NCI-H1694 treated with DMSO at 0.1 percent for 48 hours (cell line): ENCODE results near the gene KDM3B.
"Not testable (repeated sequence)": the region's sequence is repeated elsewhere in the genome, so short reads cannot be mapped to it uniquely, and the experiment has no call there.

Experiments used
- DNase-seq: peaks from one replicate; lab custom pipeline; 2025; lab: John Stamatoyannopoulos, UW

KDM3B gene

GRCh38 chr5:138389332-138389731 is 36.8 kb downstream of the KDM3B start:
- no peak for DNase-seq

DNA sequence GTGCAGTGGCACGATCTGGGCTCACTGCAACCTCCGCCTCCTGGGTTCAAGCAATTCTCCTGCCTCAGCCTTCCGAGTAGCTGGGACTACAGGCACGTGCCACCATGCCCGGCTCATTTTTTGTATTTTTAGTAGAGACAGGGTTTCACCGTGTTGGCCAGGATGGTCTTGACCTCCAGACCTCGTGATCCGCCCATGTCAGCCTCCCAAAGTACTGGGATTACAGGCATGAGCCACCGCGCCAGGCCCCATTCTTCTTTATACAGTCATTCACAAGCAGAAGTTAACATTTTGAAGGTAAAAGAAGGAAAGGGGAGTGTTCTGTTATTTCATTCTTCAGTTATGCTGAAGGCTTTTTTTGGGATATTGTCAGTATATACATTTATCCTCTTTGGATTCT is 37.4 kb downstream of the KDM3B start:
- not testable (repeated sequence) for DNase-seq

- no peak for DNase-seq
These were observed 39.4 kb downstream of the KDM3B start for GRCh38 chr5:138391859-138392386.

DNA sequence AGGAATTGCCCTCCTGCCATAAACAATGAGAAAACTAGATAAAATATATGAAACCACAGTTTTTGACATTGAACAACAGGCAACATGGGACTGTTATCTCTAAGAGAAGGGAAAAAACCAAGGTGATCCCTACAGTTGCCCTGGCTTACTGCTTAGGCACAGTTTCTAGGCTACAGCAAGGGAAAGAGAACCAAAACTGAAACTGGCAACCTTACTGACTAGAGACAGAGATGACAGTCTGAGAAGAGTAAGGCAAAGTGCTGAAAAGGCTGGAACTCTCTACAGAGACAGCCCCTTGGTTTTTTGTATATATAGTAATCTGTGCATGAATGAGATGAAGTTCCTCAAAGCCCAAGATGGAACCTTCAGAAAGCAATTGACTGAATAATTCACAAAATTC is 50.2 kb downstream of the KDM3B start:
- DNase-seq: no peak

DNA sequence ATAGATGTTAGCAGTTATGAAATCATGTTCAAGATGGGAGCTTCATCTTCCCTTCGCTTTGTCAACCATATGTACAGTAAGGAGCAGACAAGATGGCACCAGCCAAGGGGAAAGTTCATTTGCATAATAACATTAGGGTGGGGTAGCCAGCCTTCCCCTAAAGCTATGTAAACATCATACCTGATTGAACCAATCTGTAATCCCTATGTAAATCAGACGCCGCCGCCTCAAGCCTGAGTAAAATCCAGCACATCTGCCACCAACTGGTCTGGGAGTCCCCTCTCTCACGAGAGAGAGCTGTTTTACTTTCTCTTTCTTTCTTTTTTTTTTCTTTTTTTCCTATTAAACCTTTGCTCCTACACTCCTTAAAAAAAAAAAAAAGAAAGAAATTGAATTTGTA is 55.5 kb downstream of the KDM3B start:
- DNase-seq: no peak

- DNase-seq: not testable (repeated sequence)
These were observed 58.6 kb downstream of the KDM3B start for GRCh38 chr5:138410996-138411640.

GRCh38 chr5:138418444-138418843 is 66.0 kb downstream of the KDM3B start:
- no peak for DNase-seq

DNA sequence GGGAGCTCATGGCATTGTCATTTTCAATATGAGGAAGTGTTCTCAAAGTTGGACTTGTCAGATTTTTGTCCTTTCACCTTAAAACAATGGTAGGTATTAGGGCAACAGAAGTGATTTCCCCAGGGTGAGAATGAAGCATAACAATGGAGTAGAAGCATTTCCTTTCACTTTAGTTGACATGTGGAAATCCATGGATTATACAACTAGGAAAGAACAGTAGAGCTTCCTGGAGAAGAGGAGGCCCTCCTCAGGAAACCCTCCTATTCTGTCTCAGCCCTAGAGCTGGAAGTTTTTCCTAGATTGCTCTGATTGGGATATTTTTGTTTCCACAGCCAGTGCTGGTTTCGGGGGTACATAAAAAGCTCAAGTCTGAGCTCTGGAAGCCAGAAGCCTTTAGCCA is 72.6 kb downstream of the KDM3B start:
- DNase-seq: no peak

DNA sequence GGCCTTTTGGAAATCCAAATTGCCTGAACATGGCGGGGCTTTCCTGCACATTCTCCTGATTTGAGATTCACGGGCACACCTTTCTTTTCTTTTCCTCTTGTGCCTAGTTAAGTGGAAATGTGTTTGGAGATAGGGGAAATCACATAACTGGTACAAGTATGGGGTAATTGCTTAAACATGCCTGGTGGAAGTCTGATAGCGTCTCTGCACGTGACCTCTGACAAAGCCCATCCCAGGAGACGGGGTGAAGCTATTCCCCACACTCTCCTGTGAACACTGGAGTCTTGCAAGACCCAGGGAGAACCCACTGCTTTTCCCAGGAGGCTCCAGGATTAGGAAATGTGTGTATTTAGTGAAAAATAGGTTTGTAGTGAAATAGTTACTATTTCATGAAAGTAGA is 83.5 kb downstream of the KDM3B start:
- no peak for DNase-seq

- no peak for DNase-seq
These were observed 85.7 kb downstream of the KDM3B start for GRCh38 chr5:138438003-138438723.

DNA sequence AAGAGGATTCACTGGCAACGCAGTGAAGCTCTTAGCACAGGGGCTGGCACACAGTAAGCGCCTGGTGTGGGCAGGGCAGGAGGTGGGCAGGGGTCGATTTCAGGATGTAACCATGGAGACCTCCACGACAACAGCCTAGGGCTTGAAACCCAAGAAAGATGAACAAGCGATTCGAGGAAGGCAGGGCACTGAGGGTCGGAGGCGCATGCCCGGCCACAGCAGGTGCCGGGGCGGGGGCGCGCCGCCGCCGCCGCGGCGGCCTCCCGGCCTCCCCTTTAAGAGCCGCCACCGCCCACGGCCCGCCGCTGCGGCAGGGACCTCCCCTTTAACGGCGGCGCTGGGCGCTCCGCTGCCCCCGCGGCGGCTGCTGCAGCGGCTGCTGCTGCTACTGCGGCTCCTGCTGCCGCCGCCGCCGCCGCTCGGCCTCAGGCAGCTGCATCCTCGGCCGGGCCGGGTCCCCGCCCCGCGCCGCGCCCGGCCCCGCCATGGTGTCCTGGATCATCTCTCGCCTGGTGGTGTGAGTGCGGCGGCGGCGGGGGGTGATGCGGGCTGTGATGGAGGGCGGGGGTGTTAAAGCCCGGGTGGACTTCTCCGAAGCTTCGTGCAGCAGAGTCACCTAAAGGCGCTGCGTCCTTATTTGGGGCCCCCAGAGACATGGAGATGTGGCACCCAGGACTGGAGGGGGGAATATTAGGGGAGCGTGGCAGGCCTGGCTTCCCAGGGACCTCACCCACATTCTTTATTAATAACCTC is 86.4 kb downstream of the KDM3B start, which contains the start of gene REEP2:
Gene REEP2 (plus strand): TSS at position 334 of the 753 bp plus-strand sequence. CDS start 152 bp downstream, at position 486.
- DNase-seq: peak; percentile 20

DNA sequence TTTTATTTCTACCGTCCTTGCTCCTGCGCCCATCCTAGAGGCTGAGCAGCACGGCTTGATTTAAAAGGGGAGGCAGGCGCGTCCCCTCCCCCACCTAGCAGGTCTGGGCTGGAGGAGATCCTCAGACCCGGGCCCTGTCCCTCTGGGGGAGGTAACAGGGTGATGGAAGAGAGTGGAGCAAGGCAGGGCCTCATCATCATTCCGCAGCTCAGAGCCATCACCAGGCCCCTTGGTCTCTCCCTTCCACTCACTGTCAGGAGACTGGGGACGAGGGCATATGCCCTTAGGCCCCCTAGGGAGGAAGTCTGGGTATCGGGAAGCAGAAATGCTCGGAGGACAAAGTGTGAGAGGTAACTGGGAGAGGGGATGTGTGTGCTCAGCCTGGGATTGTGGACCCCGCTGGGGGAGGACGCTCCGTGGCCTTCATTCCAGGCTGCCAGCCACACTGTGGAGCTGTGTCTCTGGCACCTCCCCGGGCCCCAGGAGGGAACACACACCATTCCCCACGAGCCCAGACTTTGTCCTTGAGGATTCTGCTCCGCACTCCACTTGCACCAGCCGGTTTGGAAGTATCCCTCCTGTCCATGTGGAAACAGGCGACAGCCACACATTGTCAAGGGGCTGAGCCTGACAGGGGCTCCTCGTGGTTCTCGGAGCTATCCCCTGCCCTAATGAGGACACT is 87.1 kb downstream of the KDM3B start:
- no peak for DNase-seq

GRCh38 chr5:138440159-138441073 is 87.9 kb downstream of the KDM3B start:
- no peak for DNase-seq

- no peak for DNase-seq
These were observed 88.7 kb downstream of the KDM3B start for GRCh38 chr5:138441221-138441620.

GRCh38 chr5:138444078-138444773 is 91.7 kb downstream of the KDM3B start:
- DNase-seq: no peak

GRCh38 chr5:138444774-138445546 is 92.5 kb downstream of the KDM3B start:
- DNase-seq: no peak

DNA sequence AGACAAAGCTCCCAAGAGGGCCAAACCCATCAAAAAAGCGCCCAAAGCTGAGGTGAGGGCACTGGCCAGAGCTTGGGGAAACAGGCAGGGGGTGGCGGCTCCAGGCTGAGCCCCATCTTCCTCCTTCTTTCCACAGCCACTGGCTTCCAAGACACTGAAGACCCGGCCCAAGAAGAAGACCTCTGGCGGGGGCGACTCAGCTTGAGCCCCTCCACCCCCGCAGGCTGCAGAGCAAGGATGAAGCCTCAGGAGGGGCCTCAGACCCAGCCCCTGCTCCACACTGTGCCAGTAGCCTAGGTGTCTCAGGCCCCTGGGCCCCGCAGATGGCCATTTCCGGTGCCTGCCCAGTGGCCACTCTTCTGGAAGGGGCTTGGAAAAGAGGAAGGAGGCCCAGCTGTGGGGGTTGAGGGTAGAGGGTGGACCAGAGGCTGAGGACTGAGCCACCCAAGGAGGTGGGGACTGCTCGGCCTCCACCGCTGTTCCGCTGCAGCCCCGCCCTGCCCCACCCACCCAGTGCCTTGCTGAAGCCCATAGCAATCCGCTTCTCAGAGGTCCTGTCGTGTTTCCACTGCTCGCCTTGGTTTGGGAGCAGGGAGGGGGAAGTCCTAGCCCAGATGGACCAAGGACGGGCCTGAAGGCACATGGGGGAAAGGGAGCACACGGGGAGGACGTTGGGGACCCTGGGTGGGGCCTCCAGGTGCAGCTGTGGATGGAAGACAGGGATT is 93.2 kb downstream of the KDM3B start:
- DNase-seq: no peak

DNA sequence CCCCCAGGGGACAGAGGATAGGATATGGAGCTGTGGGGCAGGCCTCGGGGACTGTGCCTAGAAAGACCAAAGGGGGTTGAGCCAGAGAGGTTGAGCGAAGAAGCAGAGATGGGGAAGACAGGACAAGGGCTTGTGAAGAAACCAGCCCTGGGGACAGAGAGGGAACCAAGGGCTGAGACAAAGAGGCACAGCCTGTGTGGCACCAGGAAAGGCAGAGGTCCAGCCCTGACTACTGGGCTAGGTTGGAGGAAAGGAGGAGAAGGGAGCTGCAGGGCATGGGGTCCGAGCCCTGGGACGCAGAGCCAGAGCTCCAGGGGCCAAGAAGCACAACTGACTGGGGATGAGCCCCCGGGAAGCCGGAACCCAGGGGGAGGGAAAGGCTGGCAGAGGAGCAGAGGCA is 95.6 kb downstream of the KDM3B start:
- DNase-seq: no peak
